Activated naive CD8-positive, alpha-beta T cell treated with anti-CD3 and anti-CD28 coated beads for 36 hours (primary cell): ENCODE measurements around the gene PRKCA. TPM values are rescaled to one million over a fixed set of nuclear protein-coding genes. Genes with fewer than 3 reads are reported as not detected.

Experiments
- DNase-seq: peaks from one replicate; pipeline ENCODE4 v3.0.0; 2021
- H3K27ac Mint-ChIP-seq: one replicate; pipeline ENCODE4 v1.8.0; 2022; ENCODE audit warnings: mild to moderate bottlenecking, moderate library complexity, mixed read lengths
- H3K27me3 Mint-ChIP-seq: one replicate; pipeline ENCODE4 v1.8.0; 2022; ENCODE audit warnings: mild to moderate bottlenecking, mixed read lengths
- H3K36me3 Mint-ChIP-seq: one replicate; pipeline ENCODE4 v1.8.0; 2021; ENCODE audit warnings: mild to moderate bottlenecking, mixed read lengths
- H3K4me1 Mint-ChIP-seq: one replicate; pipeline ENCODE4 v1.8.0; 2021; ENCODE audit warnings: mixed read lengths
- H3K4me3 Mint-ChIP-seq: one replicate; pipeline ENCODE4 v1.8.0; 2022; ENCODE audit warnings: mild to moderate bottlenecking, moderate library complexity, mixed read lengths
- H3K9me3 Mint-ChIP-seq: one replicate; pipeline ENCODE4 v1.8.0; 2022; ENCODE audit warnings: mixed read lengths
- total RNA-seq, 2 experiments: library from RNA; stranded (reverse); gene quantifications; one replicate each; pipeline ENCODE4 v1.2.3, GENCODE V29; 2021

Gene PRKCA
- total RNA-seq, 2 experiments from 2014 or later: 63.5 to 65.8 TPM

DNA sequence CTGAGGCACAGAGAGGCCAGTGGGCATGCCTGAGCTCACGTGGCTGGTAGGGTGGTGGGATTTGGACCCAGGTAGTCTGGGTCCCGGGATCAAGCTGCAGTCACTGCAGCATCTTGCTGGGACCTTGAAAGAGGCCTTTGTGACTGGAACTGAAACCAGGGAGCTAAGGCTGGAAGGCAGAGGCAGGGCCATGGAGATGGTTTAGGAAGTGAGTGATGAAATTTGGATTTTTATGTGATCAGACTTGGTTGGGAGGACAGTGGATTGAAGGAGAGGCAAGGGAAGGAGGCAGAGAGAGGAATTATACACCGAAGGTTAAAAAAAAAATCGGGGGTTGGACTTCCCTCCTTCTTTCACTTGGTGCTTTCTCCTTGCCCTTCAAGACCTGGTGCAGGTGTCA is 277.1 kb downstream of the PRKCA start:
- no peak for DNase-seq
- Mint-ChIP-seq H3K4me1 (peaks cover 10% of the 10 kb centered on the region), H3K27me3 (no peaks in the 10 kb centered on the region), H3K36me3 (peaks cover 55% of the 10 kb centered on the region), H3K9me3 (peaks cover 4% of the 10 kb centered on the region), H3K27ac (no peak overlapping the region), H3K4me3 (no peak overlapping the region)

DNA sequence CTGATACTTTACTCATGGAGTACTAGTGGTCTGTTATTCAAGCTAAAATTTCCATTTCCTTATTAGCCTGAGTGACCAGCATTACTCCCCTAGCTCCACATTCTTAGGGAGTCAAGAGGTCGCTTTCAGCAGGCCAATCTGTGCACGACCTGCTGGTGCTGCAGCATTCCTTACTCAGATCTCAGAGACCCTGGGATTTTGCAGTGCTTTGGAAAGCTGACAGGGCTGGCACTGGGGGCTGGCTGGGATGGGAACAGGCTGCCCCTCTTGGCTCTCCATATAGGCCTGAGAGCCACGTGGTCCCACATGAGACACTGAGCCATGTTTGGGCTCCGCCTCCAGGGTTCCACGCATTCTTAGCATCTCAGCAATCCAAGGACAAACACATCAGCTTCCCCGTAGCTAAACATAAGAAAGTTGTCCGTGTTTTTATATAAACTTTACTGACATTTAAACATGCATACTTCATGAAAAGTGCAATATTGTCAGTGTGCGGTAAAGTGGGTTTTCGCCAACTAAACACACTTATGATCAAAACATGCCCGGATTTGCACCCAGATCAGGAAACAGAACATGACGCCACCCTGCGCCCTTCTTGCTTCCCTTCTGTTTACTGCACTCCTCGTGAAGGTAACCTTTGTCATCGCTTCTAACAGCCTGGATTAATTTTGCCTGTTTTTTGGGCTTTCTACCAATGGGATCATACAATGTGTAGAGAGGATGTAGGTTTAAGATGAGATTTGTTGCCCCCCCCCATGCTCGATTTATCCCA is 278.0 kb downstream of the PRKCA start:
- Mint-ChIP-seq H3K4me1 (peaks cover 12% of the 10 kb centered on the region), H3K27me3 (no peaks in the 10 kb centered on the region), H3K36me3 (peaks cover 53% of the 10 kb centered on the region), H3K9me3 (peaks cover 4% of the 10 kb centered on the region), H3K27ac (no peak overlapping the region), H3K4me3 (no peak overlapping the region)
- no peak for DNase-seq

DNA sequence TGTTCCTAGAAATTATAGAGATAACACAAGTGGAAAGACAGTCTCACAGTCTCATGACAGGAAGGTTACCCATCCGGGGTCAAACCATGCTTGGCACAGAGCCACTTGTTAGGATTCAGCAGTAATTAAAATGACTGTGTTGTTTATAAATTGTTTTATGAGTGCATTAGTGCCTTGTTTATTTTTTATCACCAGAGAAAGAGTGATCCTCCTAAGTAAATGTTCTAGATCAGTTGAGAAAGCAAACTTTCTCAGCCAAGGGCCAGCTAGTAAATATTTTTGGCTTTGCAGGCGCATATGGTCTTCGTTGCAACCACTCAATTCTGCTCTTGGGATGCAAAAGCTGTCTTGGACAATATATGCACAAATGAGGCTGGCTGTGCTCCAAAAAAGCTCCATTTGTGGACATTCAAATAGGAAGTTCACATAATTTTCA is 278.6 kb downstream of the PRKCA start:
- peaks cover 13% of the 10 kb centered on the region for H3K4me1 Mint-ChIP-seq
- no peak overlapping the region for H3K4me3 Mint-ChIP-seq
- no peak for DNase-seq
- H3K36me3 Mint-ChIP-seq: peaks cover 59% of the 10 kb centered on the region
- no peaks in the 10 kb centered on the region for H3K27me3 Mint-ChIP-seq
- peaks cover 4% of the 10 kb centered on the region for H3K9me3 Mint-ChIP-seq
- H3K27ac Mint-ChIP-seq: no peak overlapping the region

DNA sequence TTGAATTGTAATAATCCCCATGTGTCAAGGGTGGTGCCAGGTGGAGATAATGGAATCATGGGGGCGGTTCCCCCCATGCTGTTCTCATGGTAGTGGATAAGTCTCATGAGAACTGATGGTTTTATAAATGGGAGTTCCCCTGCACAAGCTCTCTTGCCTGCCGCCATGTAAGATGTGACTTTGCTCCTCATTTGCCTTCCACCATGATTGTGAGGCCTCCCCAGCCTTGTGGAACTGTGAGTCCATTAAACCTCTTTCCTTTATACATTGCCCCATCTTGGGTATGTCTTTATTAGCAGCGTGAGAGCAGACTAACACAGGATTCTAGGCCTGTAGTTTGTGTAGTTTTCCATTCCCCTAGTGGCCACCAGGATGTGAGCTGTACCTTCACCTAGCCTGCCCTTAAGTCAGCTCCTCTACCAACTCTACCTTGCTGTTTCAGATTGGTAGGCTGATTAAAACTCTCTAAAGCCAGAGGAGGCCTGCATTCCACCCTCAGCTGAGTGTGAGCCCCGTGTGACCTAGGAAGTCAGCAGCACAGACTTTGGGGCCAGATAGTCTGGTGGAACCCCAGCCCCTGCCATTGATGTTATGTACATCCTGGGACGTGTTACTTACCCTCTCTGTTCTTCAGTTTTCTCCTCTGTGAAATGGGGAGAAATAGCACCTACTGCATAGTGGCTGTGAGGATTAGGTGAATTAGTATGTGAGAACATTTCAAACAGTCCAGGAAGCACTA is 280.1 kb downstream of the PRKCA start:
- no peak overlapping the region for H3K27ac Mint-ChIP-seq
- no peak for DNase-seq
- peaks cover 4% of the 10 kb centered on the region for H3K9me3 Mint-ChIP-seq
- peaks cover 60% of the 10 kb centered on the region for H3K36me3 Mint-ChIP-seq
- no peaks in the 10 kb centered on the region for H3K27me3 Mint-ChIP-seq
- H3K4me1 Mint-ChIP-seq: peaks cover 16% of the 10 kb centered on the region
- no peak overlapping the region for H3K4me3 Mint-ChIP-seq

DNA sequence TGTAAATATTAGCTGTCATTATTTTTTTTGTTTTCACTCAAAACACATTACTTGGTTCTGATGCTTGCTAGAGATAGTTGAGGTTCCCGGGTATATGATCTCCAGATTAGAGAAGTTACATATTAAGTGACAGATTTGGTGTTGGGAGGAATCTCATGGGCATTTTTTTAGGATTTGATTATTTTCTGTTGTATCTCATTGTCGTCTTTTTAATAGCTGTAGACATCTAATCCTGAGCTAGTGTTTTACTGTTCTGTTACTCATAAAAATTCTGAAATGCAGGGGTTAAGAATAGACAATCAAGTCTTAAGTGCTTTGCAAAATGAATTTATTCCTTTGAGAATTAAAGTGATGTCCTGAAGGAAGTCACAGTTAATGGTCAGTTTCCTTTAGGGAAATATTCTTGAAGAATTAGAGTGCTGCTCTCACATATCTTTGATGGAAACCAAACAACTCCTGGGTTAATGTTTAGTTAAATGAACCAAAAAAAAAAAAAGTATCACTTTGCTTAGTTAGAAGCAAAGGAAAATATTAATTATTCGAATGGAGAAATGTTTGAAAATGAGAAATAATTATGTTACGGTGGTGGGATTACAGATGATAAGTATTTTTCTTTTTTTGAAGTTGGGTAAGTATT is 280.8 kb downstream of the PRKCA start:
- DNase-seq: no peak
- Mint-ChIP-seq H3K4me1 (peaks cover 18% of the 10 kb centered on the region), H3K27ac (no peak overlapping the region), H3K36me3 (peaks cover 57% of the 10 kb centered on the region), H3K27me3 (no peaks in the 10 kb centered on the region), H3K9me3 (peaks cover 4% of the 10 kb centered on the region), H3K4me3 (no peak overlapping the region)

DNA sequence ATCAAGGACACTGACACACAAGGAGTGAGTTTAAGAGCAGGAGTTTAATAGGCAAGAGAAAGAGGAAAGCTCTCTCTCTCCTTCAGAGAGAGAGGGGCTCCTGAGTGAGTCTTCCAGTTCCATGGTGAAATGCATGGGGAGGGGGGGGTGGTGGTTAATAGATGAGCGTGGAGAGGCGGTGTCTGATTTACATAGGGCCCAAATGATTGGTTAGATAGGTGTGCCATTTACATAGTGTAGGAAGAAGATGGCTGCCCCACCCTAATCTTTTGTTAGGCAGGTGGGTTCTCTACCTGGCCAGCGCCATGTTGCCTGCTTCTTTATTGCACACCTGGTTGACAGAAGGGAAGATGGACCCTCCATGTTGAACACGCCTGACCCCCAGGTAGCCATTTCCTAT is 282.5 kb downstream of the PRKCA start:
- H3K4me3 Mint-ChIP-seq: no peak overlapping the region
- H3K27me3 Mint-ChIP-seq: no peaks in the 10 kb centered on the region
- H3K27ac Mint-ChIP-seq: no peak overlapping the region
- DNase-seq: no peak
- peaks cover 4% of the 10 kb centered on the region for H3K9me3 Mint-ChIP-seq
- peaks cover 46% of the 10 kb centered on the region for H3K36me3 Mint-ChIP-seq
- peaks cover 17% of the 10 kb centered on the region for H3K4me1 Mint-ChIP-seq

DNA sequence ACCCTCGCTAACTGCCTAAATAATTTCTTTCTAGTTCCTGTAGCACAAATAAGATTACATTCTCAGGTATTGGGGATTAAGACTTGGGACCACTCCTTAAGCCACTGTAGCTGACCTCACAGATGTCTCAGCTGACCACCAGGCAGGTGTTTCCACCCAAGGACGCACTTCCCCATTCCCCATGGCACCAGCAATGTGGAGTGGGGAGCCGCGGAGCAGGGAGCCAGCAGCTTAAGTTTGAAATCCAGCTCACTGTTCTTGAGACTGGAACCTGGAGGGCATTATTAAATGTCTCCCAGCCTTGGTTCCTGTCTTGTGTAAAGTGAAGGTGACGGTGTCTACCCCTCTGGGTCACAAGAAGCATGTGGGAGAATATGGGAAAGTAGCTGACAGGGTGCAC is 283.1 kb downstream of the PRKCA start:
- Mint-ChIP-seq H3K4me3 (no peak overlapping the region), H3K27ac (no peak overlapping the region), H3K36me3 (peaks cover 42% of the 10 kb centered on the region), H3K9me3 (peaks cover 4% of the 10 kb centered on the region), H3K27me3 (no peaks in the 10 kb centered on the region), H3K4me1 (peaks cover 17% of the 10 kb centered on the region)
- DNase-seq: no peak

DNA sequence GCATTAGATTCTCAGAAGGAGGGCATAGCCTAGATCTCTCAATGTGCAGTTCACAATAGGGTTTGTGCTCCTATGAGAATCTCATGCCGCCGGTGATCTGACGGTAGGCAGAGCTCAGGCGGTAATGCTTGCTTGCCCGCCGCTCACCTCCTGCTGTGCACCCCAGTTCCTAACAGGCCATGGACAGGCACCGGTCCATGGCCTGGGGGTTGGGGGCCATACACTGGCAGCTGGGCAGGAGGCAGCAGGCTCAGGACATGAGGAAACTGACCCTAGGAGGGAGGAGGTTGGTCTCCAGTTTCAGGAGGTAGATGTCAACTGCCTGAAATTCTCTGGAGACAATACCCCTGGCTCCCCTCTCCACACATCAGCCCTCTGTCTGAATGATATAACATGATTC is 287.5 kb downstream of the PRKCA start:
- Mint-ChIP-seq H3K27me3 (no peaks in the 10 kb centered on the region), H3K4me1 (peaks cover 16% of the 10 kb centered on the region), H3K27ac (no peak overlapping the region), H3K4me3 (no peak overlapping the region), H3K9me3 (peaks cover 2% of the 10 kb centered on the region), H3K36me3 (peaks cover 31% of the 10 kb centered on the region)
- no peak for DNase-seq

DNA sequence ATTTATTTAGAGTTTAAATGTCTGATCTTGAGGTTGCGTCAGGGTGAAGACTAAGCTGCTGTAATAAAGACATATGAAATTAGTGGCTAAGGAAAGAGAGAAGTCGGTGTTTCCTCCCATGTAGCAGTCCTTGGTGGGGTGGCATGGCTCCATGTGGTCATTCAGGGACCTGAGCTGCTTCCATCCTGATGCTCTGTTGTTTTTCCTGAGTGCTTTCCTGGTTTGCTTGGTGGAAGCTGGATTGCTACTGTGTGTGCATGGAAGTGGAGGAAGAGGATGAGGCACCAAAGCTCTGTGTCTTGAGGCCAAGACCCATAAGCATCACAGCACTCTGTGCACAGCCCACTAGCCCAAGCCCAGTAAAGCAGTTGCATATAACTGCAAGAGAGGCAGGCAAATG is 290.7 kb downstream of the PRKCA start:
- DNase-seq: no peak
- peaks cover 7% of the 10 kb centered on the region for H3K9me3 Mint-ChIP-seq
- H3K4me3 Mint-ChIP-seq: no peak overlapping the region
- H3K27ac Mint-ChIP-seq: no peak overlapping the region
- H3K4me1 Mint-ChIP-seq: peaks cover 8% of the 10 kb centered on the region
- peaks cover 34% of the 10 kb centered on the region for H3K36me3 Mint-ChIP-seq
- H3K27me3 Mint-ChIP-seq: no peaks in the 10 kb centered on the region

DNA sequence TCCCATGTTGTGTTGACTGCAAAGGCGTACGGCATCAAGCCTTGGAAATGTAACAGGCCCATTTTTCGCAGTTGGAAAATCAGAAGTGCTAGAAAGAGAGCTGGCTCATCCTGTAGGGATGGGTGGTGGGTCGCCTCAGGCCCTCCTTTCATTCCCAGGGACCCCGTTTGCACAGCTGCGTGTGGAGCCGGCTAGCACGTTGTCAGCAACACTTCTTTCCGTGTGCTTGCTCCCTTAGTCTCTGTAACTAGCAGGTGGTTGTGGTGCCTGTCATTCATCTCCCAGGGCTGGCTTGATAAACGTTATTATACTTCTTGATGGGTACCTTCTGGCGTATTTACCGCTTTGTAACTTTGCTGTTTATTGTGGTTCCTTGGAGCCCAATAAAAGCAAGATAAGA is 293.5 kb downstream of the PRKCA start:
- peaks cover 7% of the 10 kb centered on the region for H3K9me3 Mint-ChIP-seq
- peaks cover 4% of the 10 kb centered on the region for H3K4me1 Mint-ChIP-seq
- no peak overlapping the region for H3K27ac Mint-ChIP-seq
- no peaks in the 10 kb centered on the region for H3K27me3 Mint-ChIP-seq
- no peak overlapping the region for H3K4me3 Mint-ChIP-seq
- DNase-seq: no peak
- H3K36me3 Mint-ChIP-seq: peaks cover 29% of the 10 kb centered on the region

DNA sequence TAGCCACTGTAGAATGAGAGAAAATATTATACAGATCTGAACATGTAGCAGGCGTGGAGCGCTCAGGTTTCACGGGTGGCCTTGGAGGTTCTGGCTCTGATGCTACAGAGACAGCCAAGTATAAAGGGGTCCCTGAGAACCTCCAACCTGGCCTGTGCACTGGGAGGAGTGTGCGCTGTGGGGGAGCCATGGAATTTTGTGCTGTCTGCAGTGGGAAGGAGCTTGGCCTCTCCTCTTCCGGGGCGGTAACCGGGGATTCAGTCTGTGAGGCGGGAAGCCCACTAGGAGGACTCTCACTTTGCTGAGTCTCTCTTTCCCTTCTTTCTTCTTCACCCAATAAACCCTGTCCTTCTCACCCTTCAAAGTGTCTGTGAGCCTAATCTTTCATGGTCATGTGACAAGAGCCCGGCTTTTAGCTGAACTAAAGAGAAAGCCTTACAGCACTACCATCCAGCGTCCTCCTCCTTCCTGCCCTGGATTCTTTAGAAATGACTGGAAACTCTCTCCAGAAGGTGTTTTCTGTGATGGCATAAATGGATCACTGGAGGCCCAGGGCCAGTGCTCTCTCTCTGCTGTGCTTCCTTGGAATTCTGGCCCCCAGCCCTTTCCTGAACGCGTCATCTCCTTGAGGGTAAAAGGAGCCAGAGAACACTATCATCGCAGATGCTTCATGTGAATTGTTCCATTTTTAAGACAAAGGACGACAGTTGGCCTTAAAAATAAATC is 300.4 kb downstream of the PRKCA start:
- no peak overlapping the region for H3K27ac Mint-ChIP-seq
- H3K4me1 Mint-ChIP-seq: no peaks in the 10 kb centered on the region
- H3K4me3 Mint-ChIP-seq: no peak overlapping the region
- no peaks in the 10 kb centered on the region for H3K27me3 Mint-ChIP-seq
- no peak for DNase-seq
- H3K36me3 Mint-ChIP-seq: peaks cover 20% of the 10 kb centered on the region
- H3K9me3 Mint-ChIP-seq: peaks cover 4% of the 10 kb centered on the region

DNA sequence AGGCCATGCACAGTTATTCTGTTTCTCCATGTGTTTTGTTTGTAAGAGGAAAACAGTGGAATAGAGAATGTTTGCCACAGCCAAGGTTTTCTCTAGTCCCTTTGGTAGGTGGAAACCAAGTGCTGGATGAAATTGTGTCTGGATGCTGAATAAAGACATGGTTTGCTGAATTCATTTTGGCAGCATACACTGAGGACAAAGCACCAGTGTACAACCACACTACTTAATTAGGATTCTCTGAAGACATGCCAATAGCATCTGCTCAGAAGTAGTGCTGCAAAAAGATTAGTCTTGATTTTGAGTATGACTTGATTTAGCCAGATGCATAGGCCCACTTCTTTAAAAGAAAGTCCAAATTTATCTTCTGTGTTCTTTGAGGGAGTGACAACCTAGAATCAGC is 302.0 kb downstream of the PRKCA start:
- peaks cover 2% of the 10 kb centered on the region for H3K4me1 Mint-ChIP-seq
- no peak for DNase-seq
- H3K27ac Mint-ChIP-seq: no peak overlapping the region
- H3K27me3 Mint-ChIP-seq: no peaks in the 10 kb centered on the region
- H3K36me3 Mint-ChIP-seq: peaks cover 36% of the 10 kb centered on the region
- no peak overlapping the region for H3K4me3 Mint-ChIP-seq
- peaks cover 11% of the 10 kb centered on the region for H3K9me3 Mint-ChIP-seq

DNA sequence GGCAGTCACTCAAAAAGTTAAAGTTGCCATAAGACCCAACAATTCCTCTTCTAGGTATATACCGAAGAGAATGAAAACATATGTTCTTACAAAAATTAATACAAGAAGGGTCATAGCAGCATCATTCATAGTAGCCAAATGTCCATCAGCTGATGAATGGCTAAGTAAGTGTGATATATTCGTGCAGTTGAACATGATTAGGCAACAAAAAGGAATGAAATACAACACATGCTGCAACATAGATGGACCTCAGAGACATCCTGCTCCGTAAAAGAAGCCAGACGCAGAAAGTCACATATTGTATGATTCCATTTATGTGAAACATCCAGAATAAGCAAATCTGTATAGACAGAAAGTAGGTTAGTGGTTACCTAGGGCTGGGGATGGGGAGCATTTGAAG is 303.1 kb downstream of the PRKCA start:
- Mint-ChIP-seq H3K27me3 (no peaks in the 10 kb centered on the region), H3K4me1 (peaks cover 2% of the 10 kb centered on the region), H3K4me3 (no peak overlapping the region), H3K27ac (no peak overlapping the region), H3K36me3 (peaks cover 46% of the 10 kb centered on the region), H3K9me3 (peaks cover 20% of the 10 kb centered on the region)
- no peak for DNase-seq

DNA sequence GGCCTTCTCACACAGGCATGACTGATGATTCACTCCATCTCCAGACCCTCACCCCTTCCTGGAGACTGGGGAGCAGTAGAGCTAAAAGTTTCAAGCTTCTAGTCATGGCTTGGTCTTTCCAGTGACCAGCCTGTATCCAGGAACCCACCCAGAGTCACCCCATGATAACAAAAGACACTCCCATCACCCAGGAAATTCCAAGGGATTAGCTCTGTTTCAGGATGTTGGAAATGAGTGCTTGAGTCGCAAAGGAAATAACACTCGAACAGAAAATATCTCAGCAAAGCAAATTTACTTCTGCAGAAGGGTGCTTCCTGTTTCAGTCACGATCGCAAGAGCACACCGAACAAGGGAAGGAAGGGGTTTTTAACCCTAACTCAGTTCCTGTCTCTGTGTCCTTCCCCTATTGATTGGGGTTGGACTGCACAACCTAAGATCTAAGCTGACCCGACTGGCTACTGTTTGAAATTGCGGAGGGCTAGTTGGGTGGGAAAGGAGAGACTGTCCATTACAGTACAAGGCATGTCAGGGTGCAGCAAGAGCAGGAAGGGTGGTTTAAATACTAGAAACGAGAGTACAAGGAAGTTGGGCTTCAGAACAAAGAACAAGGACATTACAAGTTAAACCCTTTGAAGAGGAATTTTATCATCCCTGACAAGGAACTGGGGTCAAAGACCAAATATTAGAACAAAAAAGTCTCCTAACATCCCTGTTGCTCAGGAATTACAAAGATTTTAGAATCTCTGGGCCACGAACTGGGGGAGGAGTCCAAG is 308.1 kb downstream of the PRKCA start:
- Mint-ChIP-seq H3K4me3 (no peak overlapping the region), H3K27ac (peak overlapping the region; percentile 15), H3K9me3 (peaks cover 23% of the 10 kb centered on the region), H3K27me3 (no peaks in the 10 kb centered on the region), H3K4me1 (peaks cover 15% of the 10 kb centered on the region), H3K36me3 (peaks cover 54% of the 10 kb centered on the region)
- DNase-seq: no peak
